H1 (cell line): ENCODE measurements around the gene SLAIN2. TPM values are rescaled to one million over a fixed set of nuclear protein-coding genes. Genes with fewer than 3 reads are reported as not detected.

Experiments
- CREB1 ChIP-seq: IDR thresholded peaks from 2 replicates; pipeline ENCODE4 v1.6.1; 2012; ENCODE audit warnings: inconsistent platforms
- RAD21 ChIP-seq, 2 experiments: IDR thresholded peaks in 1 of 2; conservative IDR thresholded peaks in 1 of 2; 2 replicates each; pipeline ENCODE4 v1.6.1; 2011; ENCODE audit warnings: low read depth in 2 of 2, low read length in 2 of 2, improper control_type of control experiment in 1 of 2, inconsistent platforms in 1 of 2, mild to moderate bottlenecking in 1 of 2, moderate library complexity in 1 of 2
- SIN3A ChIP-seq, 2 experiments: IDR thresholded peaks in 1 of 2; conservative IDR thresholded peaks in 1 of 2; 2 replicates each; pipeline ENCODE4 v1.6.1; 2011 to 2012; ENCODE audit warnings: low read length in 2 of 2, improper control_type of control experiment in 1 of 2, low read depth in 1 of 2, mild to moderate bottlenecking in 1 of 2
- TCF12 ChIP-seq: IDR thresholded peaks from 2 replicates; pipeline ENCODE4 v1.6.1; 2011; ENCODE audit warnings: low read depth, mild to moderate bottlenecking, low read length
- polyA plus RNA-seq, 7 experiments: library from polyadenylated mRNA; depleted of rRNA in 3 of 7; stranded (reverse) in 5 of 7; unstranded in 2 of 7; fragments of >200 nt in 5 of 7; fragments of 200-250 nt in 2 of 7; gene quantifications; 1 replicate in 5 of 7; 2 replicates in 1 of 7; 4 replicates in 1 of 7; pipeline versions ENCODE4 v1.2.1 to v1.2.3, GENCODE V29; 2011 to 2013; ENCODE audit warnings: missing spikeins in 2 of 7, mixed read lengths in 2 of 7
- total RNA-seq: library from RNA; stranded (reverse); fragmentation: NEBNext Ultra II Directional; extraction: Animal tissue kit (Norgen Biotek cat#: 25700); gene quantifications from 2 replicates; pipeline ENCODE4 v1.2.1, GENCODE V29; 2021
- TF ChIP-seq, protein P1 (sequence below): IDR thresholded peaks from 2 replicates; pipeline ENCODE4 v1.6.1; 2012; ENCODE audit warnings: low read length, inconsistent platforms
- TF ChIP-seq, protein P2 (sequence below): IDR thresholded peaks from 2 replicates; pipeline ENCODE4 v1.6.1; 2011; ENCODE audit warnings: low read depth, mild to moderate bottlenecking, low read length; ENCODE audit not compliant: insufficient read depth
- TF ChIP-seq, protein P3 (sequence below): IDR thresholded peaks from 2 replicates; pipeline ENCODE4 v1.6.1; 2012; ENCODE audit warnings: inconsistent platforms

The SLAIN2 gene
- total and polyA plus RNA-seq, 2 of the 8 experiments (the other 6 are each of a cell fraction or from before 2014, with no cell fraction given): 8.2 to 40.0 TPM

DNA sequence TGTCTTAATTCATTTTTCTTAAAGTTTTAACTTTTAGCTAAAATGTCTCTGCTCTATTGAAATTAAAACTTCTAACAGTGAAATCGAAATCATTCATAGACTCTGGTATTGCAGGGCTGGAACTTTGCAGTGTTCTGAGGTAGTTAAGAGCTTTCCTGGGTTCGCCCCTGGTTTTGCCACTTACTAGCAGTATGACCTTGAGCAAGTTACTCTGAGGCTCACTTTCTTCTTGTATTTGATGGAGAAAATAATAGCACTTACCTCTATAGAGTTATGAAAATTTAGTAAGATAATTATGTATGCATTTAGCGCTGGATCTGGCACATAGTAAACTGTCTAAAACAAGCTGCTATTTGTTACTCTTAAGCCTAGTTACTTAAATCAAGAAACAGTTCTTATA is 1.7 kb downstream of the SLAIN2 start (continued):
- TF ChIP-seq CREB1 (no peak), SIN3A (conservative IDR thresholded peaks at IDR 0.05 in 1 of 2, IDR thresholded peaks at IDR 0.05 in 1 of 2; ENCODE audit: low read depth in 1 of 2, low read length in 2 of 2) (no peak), RAD21 (IDR thresholded peaks at IDR 0.05 in 1 of 2, conservative IDR thresholded peaks at IDR 0.05 in 1 of 2; ENCODE audit: low read depth in 2 of 2, low read length in 2 of 2) (no peak), TCF12 (no peak)
- TF ChIP-seq, protein P1, sequence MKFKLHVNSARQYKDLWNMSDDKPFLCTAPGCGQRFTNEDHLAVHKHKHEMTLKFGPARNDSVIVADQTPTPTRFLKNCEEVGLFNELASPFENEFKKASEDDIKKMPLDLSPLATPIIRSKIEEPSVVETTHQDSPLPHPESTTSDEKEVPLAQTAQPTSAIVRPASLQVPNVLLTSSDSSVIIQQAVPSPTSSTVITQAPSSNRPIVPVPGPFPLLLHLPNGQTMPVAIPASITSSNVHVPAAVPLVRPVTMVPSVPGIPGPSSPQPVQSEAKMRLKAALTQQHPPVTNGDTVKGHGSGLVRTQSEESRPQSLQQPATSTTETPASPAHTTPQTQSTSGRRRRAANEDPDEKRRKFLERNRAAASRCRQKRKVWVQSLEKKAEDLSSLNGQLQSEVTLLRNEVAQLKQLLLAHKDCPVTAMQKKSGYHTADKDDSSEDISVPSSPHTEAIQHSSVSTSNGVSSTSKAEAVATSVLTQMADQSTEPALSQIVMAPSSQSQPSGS: no peak
- TF ChIP-seq, protein P2, sequence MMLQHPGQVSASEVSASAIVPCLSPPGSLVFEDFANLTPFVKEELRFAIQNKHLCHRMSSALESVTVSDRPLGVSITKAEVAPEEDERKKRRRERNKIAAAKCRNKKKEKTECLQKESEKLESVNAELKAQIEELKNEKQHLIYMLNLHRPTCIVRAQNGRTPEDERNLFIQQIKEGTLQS: no peak
- TF ChIP-seq, protein P3, sequence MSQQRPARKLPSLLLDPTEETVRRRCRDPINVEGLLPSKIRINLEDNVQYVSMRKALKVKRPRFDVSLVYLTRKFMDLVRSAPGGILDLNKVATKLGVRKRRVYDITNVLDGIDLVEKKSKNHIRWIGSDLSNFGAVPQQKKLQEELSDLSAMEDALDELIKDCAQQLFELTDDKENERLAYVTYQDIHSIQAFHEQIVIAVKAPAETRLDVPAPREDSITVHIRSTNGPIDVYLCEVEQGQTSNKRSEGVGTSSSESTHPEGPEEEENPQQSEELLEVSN: no peak
